Hepatocyte (in vitro differentiated cells): ENCODE measurements around the gene PPP5C.

ENCODE experiments used
- EZH2 ChIP-seq: fragments of 200-600 bp; sonication (generic); IDR thresholded peaks from 2 replicates; pipeline ENCODE4 v1.6.1; 2016; ENCODE audit warnings: antibody characterized with exemption, mild to moderate bottlenecking, borderline replicate concordance
- EZH2phosphoT487 ChIP-seq: fragments of 200-600 bp; sonication (generic); IDR thresholded peaks from one replicate; pipeline ENCODE4 v1.6.1; 2018; ENCODE audit warnings: antibody characterized with exemption, mild to moderate bottlenecking, low read depth, moderate library complexity; ENCODE audit not compliant: unreplicated experiment, severe bottlenecking
- TF ChIP-seq, protein P1 (sequence below): fragments of 200-600 bp; sonication (generic); IDR thresholded peaks from 2 replicates; pipeline ENCODE4 v1.5.1; 2016; ENCODE audit warnings: antibody characterized with exemption, mild to moderate bottlenecking; ENCODE audit not compliant: poor library complexity

GRCh38 chr19:46369817-46370216 lies 22.9 kb downstream of the PPP5C start:
- TF ChIP-seq, protein P1, sequence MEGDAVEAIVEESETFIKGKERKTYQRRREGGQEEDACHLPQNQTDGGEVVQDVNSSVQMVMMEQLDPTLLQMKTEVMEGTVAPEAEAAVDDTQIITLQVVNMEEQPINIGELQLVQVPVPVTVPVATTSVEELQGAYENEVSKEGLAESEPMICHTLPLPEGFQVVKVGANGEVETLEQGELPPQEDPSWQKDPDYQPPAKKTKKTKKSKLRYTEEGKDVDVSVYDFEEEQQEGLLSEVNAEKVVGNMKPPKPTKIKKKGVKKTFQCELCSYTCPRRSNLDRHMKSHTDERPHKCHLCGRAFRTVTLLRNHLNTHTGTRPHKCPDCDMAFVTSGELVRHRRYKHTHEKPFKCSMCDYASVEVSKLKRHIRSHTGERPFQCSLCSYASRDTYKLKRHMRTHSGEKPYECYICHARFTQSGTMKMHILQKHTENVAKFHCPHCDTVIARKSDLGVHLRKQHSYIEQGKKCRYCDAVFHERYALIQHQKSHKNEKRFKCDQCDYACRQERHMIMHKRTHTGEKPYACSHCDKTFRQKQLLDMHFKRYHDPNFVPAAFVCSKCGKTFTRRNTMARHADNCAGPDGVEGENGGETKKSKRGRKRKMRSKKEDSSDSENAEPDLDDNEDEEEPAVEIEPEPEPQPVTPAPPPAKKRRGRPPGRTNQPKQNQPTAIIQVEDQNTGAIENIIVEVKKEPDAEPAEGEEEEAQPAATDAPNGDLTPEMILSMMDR: no peak
- TF ChIP-seq EZH2 (no peak), EZH2phosphoT487 (no peak)
